Small intestine (tissue), 7 donors: ENCODE measurements around the gene PTGFRN. TPM values are rescaled to one million over a fixed set of nuclear protein-coding genes. Genes with fewer than 3 reads are reported as not detected.

Source experiments
- DNase-seq, 2 donors: peaks; one replicate each; pipeline versions ENCODE4 v3.0.0 to v3.0.0-alpha.2; 2013
- FAIRE-seq: peaks from 2 replicates; lab custom pipeline; 2012; peaks lifted over from hg19 to GRCh38; lab: Jason Lieb, UNC
- H3K27ac ChIP-seq, 3 donors: one replicate each; pipeline ENCODE4 v1.5.1; 2013; ENCODE audit warnings: low read length in 2 of 3, mild to moderate bottlenecking in 2 of 3, control low read depth in 1 of 3, inconsistent platforms in 1 of 3, low read depth in 1 of 3, moderate library complexity in 1 of 3
- H3K27me3 ChIP-seq, 3 donors: one replicate each; pipeline ENCODE4 v1.6.1; 2013; ENCODE audit warnings: low read length in 3 of 3, inconsistent platforms in 1 of 3; ENCODE audit not compliant: control insufficient read depth in 3 of 3, insufficient read depth in 3 of 3
- H3K36me3 ChIP-seq, 3 donors: one replicate each; pipeline ENCODE4 v1.6.1; 2013; ENCODE audit warnings: low read length in 3 of 3, inconsistent platforms in 1 of 3, low read depth in 1 of 3, mild to moderate bottlenecking in 1 of 3, moderate library complexity in 1 of 3; ENCODE audit not compliant: control insufficient read depth in 3 of 3, insufficient read depth in 2 of 3
- H3K4me1 ChIP-seq, 3 donors: one replicate each; pipeline ENCODE4 v1.6.1; 2013; ENCODE audit warnings: low read length in 2 of 3, inconsistent platforms in 1 of 3, low read depth in 1 of 3, mild to moderate bottlenecking in 1 of 3, moderate library complexity in 1 of 3; ENCODE audit not compliant: control insufficient read depth in 3 of 3, insufficient read depth in 2 of 3
- H3K4me3 ChIP-seq, 3 donors: one replicate each; pipeline ENCODE4 v1.5.1; 2013; ENCODE audit warnings: low read length in 3 of 3, control low read depth in 1 of 3, inconsistent platforms in 1 of 3, low read depth in 1 of 3, mild to moderate bottlenecking in 1 of 3, moderate library complexity in 1 of 3
- H3K9me3 ChIP-seq, 2 donors: one replicate each; pipeline ENCODE4 v1.6.1; 2013; ENCODE audit warnings: low read depth in 1 of 2, low read length in 1 of 2; ENCODE audit not compliant: control insufficient read depth in 2 of 2, insufficient read depth in 1 of 2
- WGBS, 3 donors: extraction: QIAGEN DNeasy Blood & Tissue Kit; methylation state at CpG; one replicate each; pipeline ENCODE4 v1.1.7; 2013; 5-methylcytosine and 5-hydroxymethylcytosine counted together
- polyA plus RNA-seq, 4 donors: library from polyadenylated mRNA; stranded (reverse) in 3 of 4; unstranded in 1 of 4; fragments of 200-250 nt in 3 of 4; fragments of 120-200 nt in 1 of 4; gene quantifications; one replicate each; pipeline versions ENCODE4 v1.2.1 to v1.2.3, GENCODE V29; 2013
- donor health status: healthy with polysubstance abuse.
- donor health status: control.
- donor health status: control.
- donor health status: Bipolar disorder and iron deficiency.
- donor health status: healthy.

The PTGFRN gene
- polyA plus RNA-seq, 4 donors: 12.7 to 26.9 (median 19.2) TPM

GRCh38 chr1:116908820-116909511 lies 750 bp upstream of the PTGFRN start:
- Histone ChIP-seq H3K27me3 (no peaks in the 10 kb centered on the region), H3K36me3 (no peaks in the 10 kb centered on the region), H3K9me3 (no peaks in the 10 kb centered on the region), H3K27ac (peak overlapping the region in 1 of 3 donors; percentile 79), H3K4me1 (peaks cover 4 to 11% (median 8%) of the 10 kb centered on the region in 3 donors), H3K4me3 (peak overlapping the region in 2 of 3 donors; percentile 64 to 72)
- DNase-seq (no peak), FAIRE-seq (no peak)
- 78 to 87% (median 85%) methylated on average over 13 of the region's 13 CpGs for WGBS, 3 donors

DNA sequence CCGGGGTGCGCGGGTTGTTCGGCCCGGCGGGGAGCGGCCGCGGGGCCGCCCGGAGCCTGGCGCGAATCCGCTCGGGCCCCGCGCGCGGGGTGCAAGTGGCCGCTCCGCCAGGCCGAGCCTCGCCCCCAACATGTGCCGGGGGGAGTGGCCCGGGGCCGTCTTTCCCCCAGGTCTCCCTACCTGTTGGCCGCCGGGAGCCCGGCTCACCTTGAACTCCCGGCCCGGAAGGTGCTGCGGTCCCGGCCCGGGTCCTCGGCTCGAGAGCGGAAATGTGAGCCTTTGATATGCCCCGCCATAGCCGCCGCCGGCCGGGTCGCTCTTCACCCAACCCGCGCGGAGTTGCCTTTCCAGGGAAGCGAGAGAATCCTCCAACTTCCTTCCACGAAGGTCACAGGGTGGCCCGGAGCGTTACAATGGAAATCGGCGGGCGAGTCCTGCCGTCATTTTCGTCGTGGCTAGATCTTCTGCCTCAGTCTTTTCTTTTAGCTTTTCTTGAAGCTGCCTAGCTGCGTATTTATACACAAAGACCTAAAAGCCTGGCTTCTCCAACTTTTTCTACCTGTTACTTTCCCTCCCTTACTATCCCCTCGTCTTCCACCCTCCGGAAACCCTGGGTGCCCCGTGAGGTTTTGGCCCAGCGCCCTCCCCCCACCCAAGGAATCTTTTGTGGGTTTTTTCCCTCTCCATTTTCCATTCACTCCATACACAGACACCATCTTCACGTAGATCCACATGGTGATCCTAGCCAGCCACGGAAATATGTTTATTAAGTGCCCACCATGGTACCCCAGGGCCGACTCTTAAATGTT lies 867 bp downstream of the PTGFRN start:
- DNase-seq: peak; percentile 70 to 79
- Histone ChIP-seq H3K27ac (peak overlapping the region; percentile 57 to 79 (median 68)), H3K4me3 (peak overlapping the region; percentile 60 to 72 (median 64)), H3K36me3 (no peaks in the 10 kb centered on the region), H3K27me3 (no peaks in the 10 kb centered on the region), H3K9me3 (no peaks in the 10 kb centered on the region), H3K4me1 (peaks cover 4 to 11% (median 8%) of the 10 kb centered on the region in 3 donors)
- no peak for FAIRE-seq
- 1 to 5% (median 4%) methylated on average over 43 to 64 of the region's 64 CpGs for WGBS, 3 donors

GRCh38 chr1:116911188-116911553 lies 1.5 kb downstream of the PTGFRN start:
- no peaks in the 10 kb centered on the region for H3K36me3 ChIP-seq
- H3K4me1 ChIP-seq: peaks cover 4 to 11% (median 8%) of the 10 kb centered on the region in 3 donors
- H3K4me3 ChIP-seq: peak overlapping the region; percentile 60 to 72 (median 64)
- no peaks in the 10 kb centered on the region for H3K27me3 ChIP-seq
- no peaks in the 10 kb centered on the region for H3K9me3 ChIP-seq
- WGBS, 3 donors: 18 to 69% (median 44%) methylated on average over 6 of the region's 6 CpGs
- H3K27ac ChIP-seq: peak overlapping the region in 1 of 3 donors; percentile 17
- FAIRE-seq (no peak), DNase-seq (peak; percentile 44 to 49)

DNA sequence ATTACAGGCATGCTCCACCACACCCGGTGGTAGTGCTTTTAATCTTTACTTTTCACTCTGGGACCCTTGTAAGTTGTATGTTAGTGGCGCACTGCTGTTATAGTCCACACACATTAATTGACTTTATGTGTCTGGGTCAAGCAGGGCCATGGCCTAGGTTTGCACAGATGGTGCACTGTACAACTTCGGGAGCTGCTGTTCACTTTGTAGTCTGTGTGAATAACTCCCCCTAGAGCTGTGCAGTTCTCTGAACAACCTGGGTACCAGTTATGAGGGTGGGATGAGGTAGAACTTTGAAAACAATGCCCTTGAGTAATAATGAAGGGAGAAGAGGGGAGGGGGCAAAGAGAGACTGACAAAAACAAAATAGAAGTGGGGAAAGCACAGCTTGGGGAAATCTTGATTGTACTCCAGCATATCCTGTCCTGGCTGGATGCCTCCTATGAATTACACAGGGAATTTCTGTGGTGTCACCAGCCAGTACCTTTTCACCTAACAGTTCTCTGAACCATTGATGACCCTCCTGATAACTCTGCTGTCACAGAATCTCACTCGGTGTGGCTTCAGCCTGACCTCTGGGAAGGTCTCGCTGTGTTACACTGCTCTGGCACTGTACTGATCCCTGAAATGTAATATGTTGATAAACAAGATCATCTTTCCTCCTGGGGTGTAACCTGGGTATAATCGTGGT lies 2.2 kb downstream of the PTGFRN start:
- no peaks in the 10 kb centered on the region for H3K36me3 ChIP-seq
- peak overlapping the region in 1 of 3 donors; percentile 64 for H3K4me3 ChIP-seq
- no peaks in the 10 kb centered on the region for H3K9me3 ChIP-seq
- WGBS, 3 donors: 47 to 74% (median 58%) methylated on average over 6 of the region's 6 CpGs
- no peak for DNase-seq
- no peak for FAIRE-seq
- peaks cover 4 to 11% (median 10%) of the 10 kb centered on the region in 3 donors for H3K4me1 ChIP-seq
- no peak overlapping the region for H3K27ac ChIP-seq
- H3K27me3 ChIP-seq: no peaks in the 10 kb centered on the region

DNA sequence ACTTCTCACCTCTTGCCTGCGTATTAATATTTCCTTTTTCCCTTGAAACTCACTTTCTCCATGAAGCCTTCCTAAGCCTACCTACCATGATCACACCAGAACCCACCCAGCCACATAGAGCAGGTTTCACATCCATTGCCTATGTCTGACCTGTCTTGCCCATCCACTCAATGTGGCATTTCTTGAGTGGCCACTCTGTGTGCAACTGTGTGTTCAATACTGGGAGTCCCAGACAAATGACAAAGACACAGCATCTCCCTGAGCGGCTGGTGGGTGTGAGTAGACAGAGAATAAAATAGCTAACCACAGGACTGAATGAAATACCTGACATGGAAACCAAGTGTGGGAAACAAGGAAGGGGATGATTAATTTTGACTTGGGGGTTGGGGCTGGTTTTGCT lies 3.1 kb downstream of the PTGFRN start:
- WGBS, 3 donors: 94 to 100% (median 95%) methylated on average over 2 of the region's 2 CpGs
- Histone ChIP-seq H3K4me3 (no peak overlapping the region), H3K4me1 (peaks cover 7 to 14% (median 11%) of the 10 kb centered on the region in 3 donors), H3K27me3 (no peaks in the 10 kb centered on the region), H3K9me3 (no peaks in the 10 kb centered on the region), H3K27ac (no peak overlapping the region), H3K36me3 (no peaks in the 10 kb centered on the region)
- no peak for FAIRE-seq
- no peak for DNase-seq

- peak overlapping the region in 1 of 3 donors; percentile 35 for H3K27ac ChIP-seq
- FAIRE-seq: no peak
- WGBS, 3 donors: 83 to 89% (median 87%) methylated on average over 4 of the region's 4 CpGs
Measured at GRCh38 chr1:116913941-116914340, 4.2 kb downstream of the PTGFRN start.

GRCh38 chr1:116914667-116915066 lies 5.0 kb downstream of the PTGFRN start:
- 53 to 81% (median 58%) methylated on average over 7 of the region's 7 CpGs for WGBS, 3 donors
- DNase-seq: no peak
- peaks cover 10 to 18% (median 11%) of the 10 kb centered on the region in 3 donors for H3K4me1 ChIP-seq
- no peak for FAIRE-seq
- H3K4me3 ChIP-seq: no peak overlapping the region
- H3K9me3 ChIP-seq: no peaks in the 10 kb centered on the region
- H3K27ac ChIP-seq: peak overlapping the region in 2 of 3 donors; percentile 2 to 35
- H3K36me3 ChIP-seq: no peaks in the 10 kb centered on the region
- H3K27me3 ChIP-seq: no peaks in the 10 kb centered on the region

More at GRCh38 chr1:116913941-116914340, 4.2 kb downstream of the PTGFRN start:
- peaks cover 7 to 17% (median 11%) of the 10 kb centered on the region in 3 donors for H3K4me1 ChIP-seq
- no peaks in the 10 kb centered on the region for H3K9me3 ChIP-seq
- H3K27me3 ChIP-seq: no peaks in the 10 kb centered on the region
- DNase-seq: no peak
- no peak overlapping the region for H3K4me3 ChIP-seq
- no peaks in the 10 kb centered on the region for H3K36me3 ChIP-seq

GRCh38 chr1:116915086-116915661 lies 5.5 kb downstream of the PTGFRN start:
- Histone ChIP-seq H3K4me1 (peaks cover 10 to 20% (median 15%) of the 10 kb centered on the region in 3 donors), H3K27ac (peak overlapping the region in 2 of 3 donors; percentile 2 to 52), H3K27me3 (no peaks in the 10 kb centered on the region), H3K36me3 (no peaks in the 10 kb centered on the region), H3K9me3 (no peaks in the 10 kb centered on the region), H3K4me3 (no peak overlapping the region)
- DNase-seq (peak in 1 of 2 donors; percentile 88), FAIRE-seq (no peak)
- 9 to 47% (median 32%) methylated on average over 7 of the region's 7 CpGs for WGBS, 3 donors
